GM21360 (cell line): Measurements from ENCODE around the gene DRC1.

ENCODE experiments used
- ATAC-seq: cut with Tn5 transposase; IDR thresholded peaks from one replicate; pipeline ENCODE4 v1.9.1; 2021; ENCODE audit warnings: mild to moderate bottlenecking, moderate library complexity; ENCODE audit not compliant: unreplicated experiment

Gene DRC1

DNA sequence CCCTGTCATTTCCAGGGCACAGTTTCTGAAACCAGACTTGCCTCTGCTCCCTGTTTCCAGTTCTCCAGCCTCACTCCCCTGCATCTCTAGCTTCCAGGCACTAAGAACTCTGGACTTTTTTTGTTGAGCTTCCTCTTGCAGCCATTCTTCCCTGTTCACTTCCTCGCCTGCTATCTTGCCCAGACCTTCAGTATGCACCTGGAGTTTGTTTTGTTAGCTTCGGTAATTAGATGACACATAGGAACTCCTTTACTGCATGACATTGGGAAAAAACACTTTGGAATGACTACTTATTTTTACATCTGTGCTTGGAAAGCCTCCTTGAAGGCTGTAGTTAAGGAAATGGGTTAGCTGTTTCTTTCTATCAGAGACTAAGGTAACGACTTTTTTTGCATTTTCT, 41.0 kb downstream of the DRC1 start:
- no peak for ATAC-seq

DNA sequence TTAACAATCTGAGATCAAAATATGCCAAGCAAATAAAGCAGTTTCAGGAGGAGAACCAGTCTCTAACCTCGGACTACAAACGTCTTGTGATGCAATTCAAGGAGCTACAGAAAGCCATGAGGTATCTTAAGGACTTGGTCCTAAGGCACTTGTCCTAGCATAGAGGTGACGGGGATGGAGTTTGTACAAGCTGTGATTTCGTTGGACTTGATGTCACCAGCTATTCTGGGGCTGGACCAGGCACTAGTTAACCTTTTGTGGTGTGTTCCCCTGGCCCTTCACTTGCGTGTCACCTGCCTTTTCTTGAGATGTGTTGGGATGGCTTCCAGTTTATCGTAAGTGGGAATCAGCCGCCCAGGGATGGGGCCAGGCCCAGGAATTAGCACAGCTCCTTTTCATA, 42.5 kb downstream of the DRC1 start:
- ATAC-seq: no peak

DNA sequence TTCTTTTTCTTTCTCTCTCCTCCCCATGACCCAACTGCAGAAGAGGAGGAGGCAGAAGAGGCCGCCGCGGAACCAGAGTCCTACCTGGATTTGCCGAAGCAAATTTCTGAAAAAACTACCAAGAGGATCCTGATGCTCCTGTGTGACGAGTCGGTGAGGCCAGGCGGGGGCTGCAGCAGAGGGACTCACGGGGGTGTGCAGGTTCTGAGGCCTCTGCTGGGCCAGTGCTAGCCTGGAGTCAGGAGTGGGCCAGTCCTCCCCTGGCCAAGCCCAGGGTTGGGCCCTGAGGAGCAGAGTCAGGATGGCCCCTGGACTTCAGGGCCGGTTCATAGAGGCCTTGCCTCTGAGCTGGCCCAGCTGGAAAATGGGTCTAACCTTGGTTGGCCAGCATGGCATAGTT, 46.9 kb downstream of the DRC1 start:
- ATAC-seq: no peak

DNA sequence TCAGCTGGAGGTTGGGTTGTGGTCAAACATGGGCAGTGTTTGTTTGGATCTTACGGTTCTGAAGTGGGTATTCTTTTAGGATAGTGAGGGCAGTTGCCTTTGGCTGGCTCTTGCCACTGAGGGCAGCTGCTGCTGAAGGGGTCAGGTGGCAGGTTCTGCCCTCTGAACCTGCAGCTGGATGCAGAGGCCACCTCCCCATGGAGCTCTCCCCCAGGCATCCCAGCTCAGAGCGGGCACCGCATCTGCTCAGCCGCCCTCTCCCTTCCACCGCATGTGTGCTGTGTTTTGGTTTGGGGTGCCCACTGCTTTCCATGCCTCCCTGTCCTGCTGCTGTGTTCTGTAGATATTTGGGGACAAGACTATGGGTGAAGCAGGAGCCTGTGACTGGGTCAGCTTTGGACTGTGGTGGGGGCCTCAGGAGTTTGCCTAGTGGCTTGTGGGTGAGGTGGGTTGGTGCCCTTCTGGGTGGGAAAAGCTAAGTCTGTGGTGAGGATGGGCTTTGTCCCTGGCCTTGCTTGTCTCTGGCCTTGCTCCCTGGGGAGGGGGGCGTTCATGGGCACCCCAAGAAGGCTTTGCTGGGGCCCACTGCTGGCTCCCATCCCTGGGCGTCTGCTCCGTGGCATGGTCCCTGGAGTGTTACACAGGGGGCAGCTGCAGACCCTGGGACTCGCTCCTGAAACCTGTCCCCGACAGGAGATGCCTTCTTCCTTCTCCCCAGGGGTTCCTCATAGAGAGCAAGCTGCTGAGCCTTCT, 47.7 kb downstream of the DRC1 start:
- ATAC-seq: no peak

DNA sequence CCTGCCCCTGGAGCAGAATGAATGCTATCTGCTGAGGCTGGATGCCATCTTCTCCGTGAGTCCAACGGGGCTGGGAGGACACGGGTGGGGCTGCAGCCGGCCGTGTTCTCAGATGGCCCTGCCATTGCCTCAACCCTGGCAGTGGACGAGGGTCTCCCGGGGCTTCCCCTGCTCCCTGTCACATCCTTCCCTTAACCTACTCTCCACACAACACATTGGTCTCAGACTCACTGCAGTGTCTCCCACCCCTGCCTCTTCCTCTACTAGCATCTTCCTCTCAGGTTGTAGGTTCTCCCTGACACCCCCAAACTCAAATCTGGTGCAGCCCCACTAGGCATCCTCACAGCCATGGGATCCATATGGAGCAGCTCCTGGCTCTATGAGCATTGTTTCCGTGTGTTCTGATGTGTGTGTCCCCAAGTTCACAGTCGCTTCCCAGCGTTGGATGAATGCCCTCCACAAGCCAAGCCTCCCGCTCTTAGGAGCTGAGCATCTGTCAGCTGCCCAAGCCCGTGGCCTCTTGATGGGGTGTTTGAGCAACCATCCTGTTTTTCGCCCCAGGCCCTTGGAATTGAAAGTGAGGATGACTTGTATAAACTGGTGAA, 48.4 kb downstream of the DRC1 start:
- no peak for ATAC-seq

DNA sequence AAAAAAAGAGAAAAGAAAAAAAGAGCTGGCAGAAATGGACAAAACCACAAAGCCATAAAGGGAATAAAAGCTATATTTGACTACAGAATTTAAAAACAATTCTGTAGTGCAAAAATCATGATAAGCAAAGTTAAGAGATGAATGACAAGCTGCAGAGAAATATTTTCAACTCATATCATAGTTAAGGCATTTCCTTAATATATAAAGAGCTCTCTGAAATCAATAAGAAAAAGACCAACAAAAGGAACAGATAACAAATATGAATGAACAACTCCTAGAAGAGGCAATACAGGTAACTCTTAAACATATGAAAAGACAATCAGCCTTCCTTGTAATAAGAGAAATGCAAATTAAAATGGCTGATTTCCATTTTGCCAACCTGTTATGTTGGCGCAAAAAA, 50.0 kb downstream of the DRC1 start:
- ATAC-seq: no peak

DNA sequence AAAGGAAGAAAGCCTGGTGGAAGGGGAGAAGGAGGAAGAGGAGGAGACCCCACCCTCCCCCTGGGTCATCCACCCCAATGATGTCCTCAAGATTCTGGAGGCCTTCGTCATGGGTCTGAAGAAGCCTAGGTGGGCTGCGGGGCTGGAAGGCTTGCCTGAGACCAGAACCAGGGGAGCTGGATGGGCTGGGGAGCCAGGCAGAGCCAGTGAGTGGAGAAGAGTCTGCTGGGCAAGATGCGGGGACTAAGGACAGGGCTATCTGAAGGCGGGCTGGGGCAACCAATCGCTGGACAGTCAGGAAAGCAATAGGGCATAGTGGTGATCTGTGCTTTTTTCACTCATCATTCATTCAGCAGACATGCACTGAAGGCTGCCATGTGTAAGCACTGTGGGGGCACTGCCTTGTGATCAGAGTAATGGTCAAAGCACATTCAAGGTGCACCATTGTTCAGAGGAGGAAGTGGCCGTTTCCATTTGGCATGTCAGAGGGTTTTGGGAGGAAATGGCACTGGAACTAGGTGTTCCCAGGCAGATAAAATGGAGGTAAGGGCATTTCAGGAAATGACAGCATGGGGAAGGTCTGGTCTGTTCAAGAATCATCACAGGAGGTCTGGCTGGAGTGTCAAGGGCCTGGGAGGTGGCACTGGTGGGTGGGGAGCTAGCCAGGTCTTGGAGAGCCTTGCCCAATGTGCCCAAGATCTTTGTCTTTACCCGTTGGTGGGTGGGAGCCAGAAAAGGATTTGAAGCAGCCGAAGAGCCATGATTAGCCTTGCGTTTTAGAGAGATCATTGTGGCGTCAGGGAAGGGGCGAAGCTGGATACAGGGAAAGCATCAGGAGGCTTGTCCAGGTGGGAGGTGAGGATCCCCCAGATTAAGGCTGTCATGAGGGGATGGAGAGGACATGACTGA, 52.0 kb downstream of the DRC1 start:
- ATAC-seq: no peak

DNA sequence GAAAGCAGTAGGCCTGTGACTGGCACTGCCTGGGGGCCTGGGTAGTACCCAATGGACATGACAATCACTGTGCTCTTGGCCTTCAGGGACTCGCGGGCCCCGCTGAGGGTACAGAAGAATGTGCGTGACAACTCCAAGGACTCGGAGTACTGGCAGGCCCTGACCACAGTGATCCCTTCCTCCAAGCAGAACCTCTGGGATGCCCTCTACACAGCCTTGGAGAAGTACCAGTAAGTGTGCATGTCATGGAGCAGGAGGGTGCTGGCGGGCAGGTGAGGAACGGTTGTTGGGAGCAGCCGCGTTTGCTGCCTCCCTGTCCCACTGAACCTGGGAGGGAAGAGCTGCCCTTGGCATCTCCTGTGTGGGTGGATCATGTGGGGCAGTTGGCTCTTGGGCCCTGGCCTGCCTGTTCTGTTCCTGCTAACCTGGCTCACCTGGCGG, 52.9 kb downstream of the DRC1 start:
- ATAC-seq: no peak

DNA sequence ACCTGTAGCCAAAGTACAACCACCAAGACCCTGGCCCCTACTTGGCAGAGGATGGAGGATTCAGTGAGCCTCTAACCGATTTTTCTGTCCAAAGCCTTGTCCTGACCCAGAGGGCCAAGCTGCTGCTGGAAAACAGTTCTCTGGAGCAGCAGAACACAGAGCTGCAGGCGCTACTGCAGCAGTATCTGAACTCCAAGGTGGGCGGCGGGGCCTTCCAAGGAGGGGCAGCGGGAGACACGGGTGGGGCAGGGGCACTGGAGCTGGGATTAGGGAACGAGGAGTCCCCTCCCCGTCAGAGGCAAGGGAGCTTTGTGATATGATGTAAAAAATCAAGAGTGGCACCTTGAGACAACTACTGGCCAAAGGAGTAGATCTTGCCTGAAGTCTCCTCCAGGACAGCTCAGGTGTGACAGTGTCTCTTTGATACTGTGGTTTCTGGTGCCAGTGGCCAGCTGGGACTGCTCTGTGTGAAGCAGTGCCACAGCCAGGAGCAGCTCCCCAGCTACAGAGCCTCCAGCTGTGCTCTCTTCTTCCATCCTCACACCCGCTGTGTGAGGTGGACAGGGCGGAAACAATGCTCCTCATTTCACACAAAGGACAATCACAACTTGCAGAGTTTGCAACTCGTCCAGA, 53.4 kb downstream of the DRC1 start:
- ATAC-seq: no peak

DNA sequence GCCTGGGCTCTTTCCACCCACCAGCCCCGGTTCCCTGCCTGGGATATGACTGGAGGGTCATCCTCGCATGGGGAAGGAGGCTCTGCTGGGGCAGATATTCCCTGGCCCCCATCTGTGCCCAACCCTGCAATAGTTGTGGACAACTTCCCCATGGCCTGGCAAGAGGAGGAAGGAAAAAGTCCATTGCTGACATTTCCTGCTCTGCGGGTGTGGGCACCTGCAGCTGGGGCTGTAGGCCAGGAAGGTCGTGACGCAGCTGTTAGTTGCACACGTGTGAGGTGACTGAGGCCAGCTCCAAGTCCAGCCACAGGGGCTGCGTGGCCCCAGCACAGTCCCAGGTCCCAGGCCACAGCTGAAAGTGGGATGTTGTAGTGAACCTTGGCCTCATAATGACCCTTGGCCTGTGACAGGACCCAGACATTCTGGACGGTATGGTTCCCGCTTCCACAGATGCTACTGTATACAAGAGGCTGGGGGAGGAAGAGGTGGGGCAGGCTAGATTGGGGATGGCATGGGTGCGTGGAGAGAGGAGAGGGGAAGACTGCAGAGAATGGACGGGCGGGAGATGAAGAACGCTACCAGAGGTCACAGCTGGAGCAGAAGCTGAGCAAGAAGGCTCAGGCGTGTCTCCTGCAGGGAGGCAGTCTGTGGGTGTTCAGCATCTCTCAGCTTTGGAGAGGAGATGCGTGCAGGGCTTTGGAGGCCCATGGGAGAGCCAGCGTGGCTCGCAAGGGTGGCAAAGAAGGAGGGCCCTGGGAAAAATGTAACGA, 54.1 kb downstream of the DRC1 start:
- ATAC-seq: no peak

DNA sequence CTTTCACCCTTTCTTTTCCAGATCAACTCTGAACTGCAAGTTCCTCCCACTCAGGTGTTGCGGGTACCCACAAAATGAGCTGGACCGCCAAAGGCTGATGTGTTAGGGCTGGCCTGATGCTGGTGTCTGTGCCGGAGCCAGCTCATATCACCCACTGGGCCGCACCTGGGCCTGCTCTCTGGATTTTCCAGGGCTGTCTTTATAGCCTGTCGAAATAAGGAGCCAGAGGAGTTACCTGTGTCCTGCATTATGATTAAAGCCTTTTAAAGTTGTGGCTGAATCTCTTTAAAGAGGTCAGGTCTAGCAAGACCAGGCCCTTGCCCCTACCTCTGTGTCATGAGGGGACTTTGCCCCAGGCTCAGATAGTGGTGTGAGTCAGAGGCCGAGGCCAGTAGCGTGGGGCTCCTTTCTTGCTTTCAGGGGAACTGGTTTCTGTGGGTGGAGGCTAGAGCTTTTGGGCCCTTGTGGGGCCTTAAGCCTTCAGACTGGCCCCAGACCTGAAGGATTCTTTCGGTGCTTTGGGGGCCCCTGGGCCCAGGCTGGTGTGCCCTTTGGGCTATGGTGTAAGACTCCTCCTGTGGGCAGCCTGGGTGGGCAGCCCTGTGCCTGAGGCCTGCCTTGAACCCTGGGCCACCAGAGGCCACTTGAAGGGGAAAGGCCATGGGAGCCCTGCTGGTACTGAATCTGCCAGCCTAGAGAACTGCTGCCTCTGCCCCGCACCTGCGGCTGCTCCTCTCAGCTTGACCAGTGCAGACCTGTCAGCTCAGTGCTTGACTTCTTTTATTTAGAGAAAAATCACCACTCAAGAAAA, 54.9 kb downstream of the DRC1 start:
- ATAC-seq: no peak

DNA sequence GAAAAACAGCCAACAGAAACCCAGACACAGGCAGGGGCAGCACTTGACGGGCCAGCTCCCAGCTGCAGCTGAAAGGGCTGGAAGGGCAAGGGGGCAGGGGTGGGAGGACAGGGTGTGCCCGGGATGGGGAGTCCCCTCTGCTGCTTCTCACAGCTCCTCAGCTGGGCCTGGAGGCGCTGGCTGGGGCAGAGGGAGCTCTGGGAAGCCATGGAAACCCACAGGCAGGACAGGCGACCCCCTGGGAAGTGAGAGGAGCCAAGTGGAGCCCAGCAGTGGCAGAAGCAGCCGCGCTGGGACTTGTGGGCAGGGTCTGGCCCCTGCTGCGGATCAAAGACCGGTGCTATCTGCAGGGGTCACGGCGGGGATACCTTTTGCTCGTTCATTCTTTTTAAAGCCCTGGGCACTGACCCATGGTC, 55.5 kb downstream of the DRC1 start:
- ATAC-seq: no peak

DNA sequence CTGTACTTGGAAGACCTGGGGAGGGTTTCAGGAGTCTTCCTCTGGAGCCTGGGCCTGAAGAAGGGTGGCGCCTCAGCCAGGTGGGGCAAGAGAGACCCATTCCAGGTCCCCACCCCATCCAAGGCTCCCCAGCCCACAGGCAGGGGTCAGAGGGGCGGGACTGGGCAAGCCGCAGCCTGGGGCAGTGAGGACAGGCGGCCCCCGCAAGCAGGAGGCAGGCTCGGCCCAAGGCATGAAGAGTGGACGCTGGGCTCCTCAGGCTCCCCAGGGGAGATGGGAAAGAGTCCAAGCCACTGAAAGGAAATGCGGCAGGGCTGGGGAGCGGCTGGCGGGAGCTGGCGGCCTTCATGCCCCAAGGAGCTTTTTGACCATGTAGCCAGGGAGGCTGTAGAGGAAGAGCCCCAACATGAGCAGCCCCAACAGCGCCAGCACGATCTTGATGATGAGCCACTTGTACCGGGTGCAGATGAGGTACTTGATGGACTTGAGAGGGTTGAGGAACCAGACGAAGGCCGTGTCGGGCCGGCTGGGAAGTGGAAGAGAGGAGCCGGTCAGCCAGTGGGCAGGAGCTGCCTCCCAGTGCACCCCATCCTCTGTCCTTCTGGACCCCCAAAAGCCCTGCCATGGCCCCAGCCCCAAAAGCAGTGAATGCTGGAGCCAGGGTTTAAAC, 56.1 kb downstream of the DRC1 start:
- no peak for ATAC-seq

DNA sequence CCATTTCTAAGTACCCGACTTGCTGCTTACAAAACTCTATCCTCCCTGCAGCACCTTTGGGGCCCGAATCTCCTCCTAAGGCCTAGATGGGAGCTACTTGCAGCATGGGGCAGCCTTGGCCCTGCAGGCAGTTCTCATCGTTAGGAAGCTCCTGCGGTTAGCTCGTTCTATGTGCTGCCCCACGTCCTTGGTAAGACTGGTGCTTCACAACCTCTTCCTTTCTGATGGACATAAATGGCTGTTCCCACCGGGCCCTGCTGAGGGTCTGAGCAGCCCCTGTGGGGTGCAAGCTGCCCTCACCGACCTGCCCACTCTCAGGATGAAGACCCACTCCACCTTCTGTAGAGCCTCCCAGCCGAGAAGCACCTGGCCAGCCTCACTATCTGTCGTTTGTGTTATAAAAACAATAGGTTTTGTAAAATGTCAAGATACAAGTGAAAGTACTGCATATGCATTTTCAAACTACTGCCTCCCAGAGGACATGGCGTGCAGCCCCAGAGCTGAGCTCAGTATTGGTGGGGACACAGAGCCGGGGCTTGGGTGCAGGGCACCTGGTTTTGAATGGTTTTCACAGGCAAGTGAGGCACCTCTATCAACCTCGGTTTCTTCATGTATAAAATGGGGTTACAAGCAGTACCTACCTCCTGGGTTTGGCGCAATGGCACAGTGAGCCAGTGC, 56.8 kb downstream of the DRC1 start:
- ATAC-seq: no peak

DNA sequence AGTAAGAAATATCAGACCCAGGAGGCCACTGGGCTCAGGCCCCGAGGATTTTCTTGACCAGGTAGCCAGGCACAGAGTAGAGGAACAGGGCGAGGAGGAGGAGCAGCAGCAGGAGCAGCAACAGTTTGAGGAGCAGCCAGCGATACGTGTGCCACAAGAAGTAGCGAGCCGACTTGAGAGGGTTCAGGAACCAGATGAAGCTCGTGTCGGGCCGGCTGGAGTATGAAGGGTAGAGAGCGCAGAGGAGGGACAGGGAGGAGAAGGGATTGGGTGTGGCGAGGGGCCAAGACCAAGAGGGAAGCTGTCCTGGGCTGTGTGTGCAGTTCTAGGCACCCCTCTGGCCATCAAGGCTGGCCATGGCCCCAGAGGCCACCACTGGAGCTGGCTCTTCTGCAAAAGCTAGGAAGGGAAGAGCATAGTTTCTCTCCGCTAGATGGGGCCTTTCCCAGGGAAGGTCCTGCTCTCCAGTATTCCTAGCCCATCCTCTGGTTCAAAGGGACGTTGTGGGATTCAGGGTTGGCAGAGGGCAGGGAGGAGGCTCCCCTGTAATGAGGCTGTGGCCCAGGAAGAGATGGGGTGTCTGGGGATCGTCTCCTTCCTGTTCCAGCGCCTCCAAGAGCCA, 58.4 kb downstream of the DRC1 start:
- no peak for ATAC-seq

DNA sequence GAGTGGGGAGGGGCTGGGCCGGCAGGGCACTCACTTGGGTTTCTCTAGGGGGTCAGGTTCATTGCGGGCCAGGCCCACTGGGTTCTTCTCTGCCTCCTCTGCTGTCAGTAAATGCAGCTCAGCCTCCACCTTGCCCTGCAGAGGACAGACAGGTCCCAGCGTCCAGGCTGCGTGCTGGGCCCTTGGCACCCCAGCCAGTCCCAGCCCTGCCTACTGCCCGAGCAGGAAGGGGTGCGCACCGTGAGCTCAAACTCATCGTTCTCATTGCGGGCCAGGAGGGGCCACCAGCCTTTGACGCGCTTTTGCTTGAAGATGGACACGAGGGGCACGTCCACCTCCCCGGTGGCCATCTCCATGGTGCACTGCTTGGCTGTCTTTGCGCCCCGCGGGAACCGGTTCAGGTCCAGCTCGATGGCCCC, 58.9 kb downstream of the DRC1 start:
- ATAC-seq: no peak

DNA sequence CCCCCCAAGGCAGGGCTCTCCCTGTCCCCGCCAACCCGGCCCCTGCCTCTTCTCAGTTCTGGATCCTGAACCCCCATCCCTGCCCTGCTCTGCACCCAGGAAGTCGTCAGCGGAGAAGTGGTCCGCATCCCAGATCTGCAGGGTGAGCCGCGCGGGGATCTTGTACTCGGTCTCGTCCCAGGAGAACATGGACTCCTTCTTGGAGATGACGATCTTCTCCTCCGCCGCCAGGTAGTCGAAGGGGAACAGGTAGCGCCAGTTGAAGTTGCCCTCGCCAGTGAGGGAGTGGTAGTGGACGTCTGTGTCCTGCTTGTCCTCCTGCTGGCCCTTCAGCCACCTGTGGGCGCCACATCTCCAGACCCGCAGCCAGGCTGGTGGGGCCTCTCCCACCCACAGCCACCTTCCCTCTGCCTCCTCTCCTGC, 59.9 kb downstream of the DRC1 start:
- no peak for ATAC-seq

DNA sequence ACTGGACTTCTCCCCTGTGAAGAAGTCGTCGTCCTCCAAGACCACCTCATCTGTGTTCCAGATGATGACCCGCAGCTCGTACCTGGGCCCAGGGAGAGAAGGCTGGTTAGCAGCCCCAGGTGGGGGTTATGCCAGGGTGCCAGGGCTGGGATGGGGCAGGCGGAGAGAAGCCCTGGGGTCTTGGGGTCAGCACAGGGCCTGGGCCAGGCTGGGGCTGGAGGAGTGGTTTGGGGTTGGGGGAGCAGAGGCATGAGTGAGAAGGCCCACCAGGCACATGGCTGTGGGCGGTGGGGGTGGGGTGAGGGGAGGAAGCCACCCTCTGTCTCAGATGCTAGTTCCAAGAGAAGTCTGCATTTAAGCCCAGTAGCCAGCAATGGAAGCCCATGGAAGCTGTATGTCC, 60.4 kb downstream of the DRC1 start:
- no peak for ATAC-seq
